ENCODE data around the gene C1orf210. TPM values are rescaled to one million over a fixed set of nuclear protein-coding genes. Genes with fewer than 3 reads are reported as not detected.

Gene C1orf210
- total and polyA plus RNA-seq, 2 of the 13 experiments (the other 11 are each of a cell fraction or from before 2014, with no cell fraction given), result 0.49 to 5.1 TPM

DNA sequence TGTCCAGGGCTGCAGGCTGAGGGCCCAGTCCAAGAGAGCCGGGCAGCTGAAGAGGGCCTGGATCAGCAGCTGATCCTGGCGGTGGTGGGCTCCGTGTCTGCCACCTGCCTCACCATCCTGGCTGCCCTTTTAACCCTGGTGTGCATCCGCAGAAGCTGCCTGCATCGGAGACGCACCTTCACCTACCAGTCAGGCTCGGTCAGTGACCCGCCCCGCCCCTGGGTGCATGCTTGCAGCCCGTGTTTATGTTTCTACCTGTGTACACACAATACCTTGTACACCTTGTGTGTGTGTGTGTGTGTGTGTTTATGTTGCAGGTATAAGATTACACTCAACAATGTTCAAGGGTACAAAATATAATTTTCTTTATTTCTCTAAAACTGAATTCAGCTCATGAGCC lies 28.4 kb upstream of the C1orf210 start (continued):
- TF ChIP-seq SP5 (CRISPR knock-in tag; IDR thresholded peaks at IDR 0.05; ENCODE audit: borderline replicate concordance, low read depth), result peak; percentile 82; the same call in 1 of the 2 replicates
- no peak for TF ChIP-seq MAFK (conservative IDR thresholded peaks at IDR 0.05 in 1 of 2, IDR thresholded peaks at IDR 0.05 in 1 of 2; ENCODE audit: low read length in 2 of 2)
- no peak for TF ChIP-seq FOXA1 (IDR thresholded peaks at IDR 0.05)
- TF ChIP-seq FOXA1 (CRISPR knock-in tag; IDR thresholded peaks at IDR 0.05), result peak; percentile 66
- TF ChIP-seq SOX5 (CRISPR knock-in tag; IDR thresholded peaks at IDR 0.05; ENCODE audit: borderline replicate concordance), result peak; percentile 52; the same call in 1 of the 2 replicates
- TF ChIP-seq, protein P1, sequence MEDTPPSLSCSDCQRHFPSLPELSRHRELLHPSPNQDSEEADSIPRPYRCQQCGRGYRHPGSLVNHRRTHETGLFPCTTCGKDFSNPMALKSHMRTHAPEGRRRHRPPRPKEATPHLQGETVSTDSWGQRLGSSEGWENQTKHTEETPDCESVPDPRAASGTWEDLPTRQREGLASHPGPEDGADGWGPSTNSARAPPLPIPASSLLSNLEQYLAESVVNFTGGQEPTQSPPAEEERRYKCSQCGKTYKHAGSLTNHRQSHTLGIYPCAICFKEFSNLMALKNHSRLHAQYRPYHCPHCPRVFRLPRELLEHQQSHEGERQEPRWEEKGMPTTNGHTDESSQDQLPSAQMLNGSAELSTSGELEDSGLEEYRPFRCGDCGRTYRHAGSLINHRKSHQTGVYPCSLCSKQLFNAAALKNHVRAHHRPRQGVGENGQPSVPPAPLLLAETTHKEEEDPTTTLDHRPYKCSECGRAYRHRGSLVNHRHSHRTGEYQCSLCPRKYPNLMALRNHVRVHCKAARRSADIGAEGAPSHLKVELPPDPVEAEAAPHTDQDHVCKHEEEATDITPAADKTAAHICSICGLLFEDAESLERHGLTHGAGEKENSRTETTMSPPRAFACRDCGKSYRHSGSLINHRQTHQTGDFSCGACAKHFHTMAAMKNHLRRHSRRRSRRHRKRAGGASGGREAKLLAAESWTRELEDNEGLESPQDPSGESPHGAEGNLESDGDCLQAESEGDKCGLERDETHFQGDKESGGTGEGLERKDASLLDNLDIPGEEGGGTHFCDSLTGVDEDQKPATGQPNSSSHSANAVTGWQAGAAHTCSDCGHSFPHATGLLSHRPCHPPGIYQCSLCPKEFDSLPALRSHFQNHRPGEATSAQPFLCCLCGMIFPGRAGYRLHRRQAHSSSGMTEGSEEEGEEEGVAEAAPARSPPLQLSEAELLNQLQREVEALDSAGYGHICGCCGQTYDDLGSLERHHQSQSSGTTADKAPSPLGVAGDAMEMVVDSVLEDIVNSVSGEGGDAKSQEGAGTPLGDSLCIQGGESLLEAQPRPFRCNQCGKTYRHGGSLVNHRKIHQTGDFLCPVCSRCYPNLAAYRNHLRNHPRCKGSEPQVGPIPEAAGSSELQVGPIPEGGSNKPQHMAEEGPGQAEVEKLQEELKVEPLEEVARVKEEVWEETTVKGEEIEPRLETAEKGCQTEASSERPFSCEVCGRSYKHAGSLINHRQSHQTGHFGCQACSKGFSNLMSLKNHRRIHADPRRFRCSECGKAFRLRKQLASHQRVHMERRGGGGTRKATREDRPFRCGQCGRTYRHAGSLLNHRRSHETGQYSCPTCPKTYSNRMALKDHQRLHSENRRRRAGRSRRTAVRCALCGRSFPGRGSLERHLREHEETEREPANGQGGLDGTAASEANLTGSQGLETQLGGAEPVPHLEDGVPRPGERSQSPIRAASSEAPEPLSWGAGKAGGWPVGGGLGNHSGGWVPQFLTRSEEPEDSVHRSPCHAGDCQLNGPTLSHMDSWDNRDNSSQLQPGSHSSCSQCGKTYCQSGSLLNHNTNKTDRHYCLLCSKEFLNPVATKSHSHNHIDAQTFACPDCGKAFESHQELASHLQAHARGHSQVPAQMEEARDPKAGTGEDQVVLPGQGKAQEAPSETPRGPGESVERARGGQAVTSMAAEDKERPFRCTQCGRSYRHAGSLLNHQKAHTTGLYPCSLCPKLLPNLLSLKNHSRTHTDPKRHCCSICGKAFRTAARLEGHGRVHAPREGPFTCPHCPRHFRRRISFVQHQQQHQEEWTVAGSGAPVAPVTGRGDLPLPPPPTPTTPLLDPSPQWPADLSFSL (CRISPR knock-in tag; IDR thresholded peaks at IDR 0.05), result peak; percentile 73; the same call in 1 of the 2 replicates
- peak; percentile 39; the same call in 1 of the 2 replicates for TF ChIP-seq SIX1 (CRISPR knock-in tag; IDR thresholded peaks at IDR 0.05; ENCODE audit: borderline replicate concordance)
- peak; percentile 41; the same call in 1 of the 2 replicates for TF ChIP-seq HOXA3 (CRISPR knock-in tag; IDR thresholded peaks at IDR 0.05)
- TF ChIP-seq, protein P2, sequence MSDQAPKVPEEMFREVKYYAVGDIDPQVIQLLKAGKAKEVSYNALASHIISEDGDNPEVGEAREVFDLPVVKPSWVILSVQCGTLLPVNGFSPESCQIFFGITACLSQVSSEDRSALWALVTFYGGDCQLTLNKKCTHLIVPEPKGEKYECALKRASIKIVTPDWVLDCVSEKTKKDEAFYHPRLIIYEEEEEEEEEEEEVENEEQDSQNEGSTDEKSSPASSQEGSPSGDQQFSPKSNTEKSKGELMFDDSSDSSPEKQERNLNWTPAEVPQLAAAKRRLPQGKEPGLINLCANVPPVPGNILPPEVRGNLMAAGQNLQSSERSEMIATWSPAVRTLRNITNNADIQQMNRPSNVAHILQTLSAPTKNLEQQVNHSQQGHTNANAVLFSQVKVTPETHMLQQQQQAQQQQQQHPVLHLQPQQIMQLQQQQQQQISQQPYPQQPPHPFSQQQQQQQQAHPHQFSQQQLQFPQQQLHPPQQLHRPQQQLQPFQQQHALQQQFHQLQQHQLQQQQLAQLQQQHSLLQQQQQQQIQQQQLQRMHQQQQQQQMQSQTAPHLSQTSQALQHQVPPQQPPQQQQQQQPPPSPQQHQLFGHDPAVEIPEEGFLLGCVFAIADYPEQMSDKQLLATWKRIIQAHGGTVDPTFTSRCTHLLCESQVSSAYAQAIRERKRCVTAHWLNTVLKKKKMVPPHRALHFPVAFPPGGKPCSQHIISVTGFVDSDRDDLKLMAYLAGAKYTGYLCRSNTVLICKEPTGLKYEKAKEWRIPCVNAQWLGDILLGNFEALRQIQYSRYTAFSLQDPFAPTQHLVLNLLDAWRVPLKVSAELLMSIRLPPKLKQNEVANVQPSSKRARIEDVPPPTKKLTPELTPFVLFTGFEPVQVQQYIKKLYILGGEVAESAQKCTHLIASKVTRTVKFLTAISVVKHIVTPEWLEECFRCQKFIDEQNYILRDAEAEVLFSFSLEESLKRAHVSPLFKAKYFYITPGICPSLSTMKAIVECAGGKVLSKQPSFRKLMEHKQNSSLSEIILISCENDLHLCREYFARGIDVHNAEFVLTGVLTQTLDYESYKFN (CRISPR knock-in tag; conservative IDR thresholded peaks at IDR 0.05), result 0 out of 2 replicates have a peak, but pooled peaks have one; percentile 20
- TF ChIP-seq, protein P3, sequence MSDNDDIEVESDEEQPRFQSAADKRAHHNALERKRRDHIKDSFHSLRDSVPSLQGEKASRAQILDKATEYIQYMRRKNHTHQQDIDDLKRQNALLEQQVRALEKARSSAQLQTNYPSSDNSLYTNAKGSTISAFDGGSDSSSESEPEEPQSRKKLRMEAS (IDR thresholded peaks at IDR 0.05), result peak; percentile 32; the same call in 1 of the 2 replicates
- TF ChIP-seq, protein P4, sequence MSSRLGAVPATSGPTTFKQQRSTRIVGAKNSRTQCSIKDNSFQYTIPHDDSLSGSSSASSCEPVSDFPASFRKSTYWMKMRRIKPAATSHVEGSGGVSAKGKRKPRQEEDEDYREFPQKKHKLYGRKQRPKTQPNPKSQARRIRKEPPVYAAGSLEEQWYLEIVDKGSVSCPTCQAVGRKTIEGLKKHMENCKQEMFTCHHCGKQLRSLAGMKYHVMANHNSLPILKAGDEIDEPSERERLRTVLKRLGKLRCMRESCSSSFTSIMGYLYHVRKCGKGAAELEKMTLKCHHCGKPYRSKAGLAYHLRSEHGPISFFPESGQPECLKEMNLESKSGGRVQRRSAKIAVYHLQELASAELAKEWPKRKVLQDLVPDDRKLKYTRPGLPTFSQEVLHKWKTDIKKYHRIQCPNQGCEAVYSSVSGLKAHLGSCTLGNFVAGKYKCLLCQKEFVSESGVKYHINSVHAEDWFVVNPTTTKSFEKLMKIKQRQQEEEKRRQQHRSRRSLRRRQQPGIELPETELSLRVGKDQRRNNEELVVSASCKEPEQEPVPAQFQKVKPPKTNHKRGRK (CRISPR knock-in tag; IDR thresholded peaks at IDR 0.05), result no peak
- TF ChIP-seq GATAD2A (CRISPR knock-in tag; IDR thresholded peaks at IDR 0.05), result peak; percentile 35; the same call in 1 of the 2 replicates
